Hypothalamus (tissue), 51 donors: ENCODE measurements around the gene DCAF6.
A peak's percentile ranks its signal among the peaks of the same experiment; 100 is the strongest.
"Not testable (repeated sequence)": the region's sequence is repeated elsewhere in the genome, so short reads cannot be mapped to it uniquely, and the experiment has no call there.

Source experiments
- DNase-seq, 51 donors: peaks; one replicate each; lab custom pipeline; 2025; lab: John Stamatoyannopoulos, UW

DCAF6 gene

DNA sequence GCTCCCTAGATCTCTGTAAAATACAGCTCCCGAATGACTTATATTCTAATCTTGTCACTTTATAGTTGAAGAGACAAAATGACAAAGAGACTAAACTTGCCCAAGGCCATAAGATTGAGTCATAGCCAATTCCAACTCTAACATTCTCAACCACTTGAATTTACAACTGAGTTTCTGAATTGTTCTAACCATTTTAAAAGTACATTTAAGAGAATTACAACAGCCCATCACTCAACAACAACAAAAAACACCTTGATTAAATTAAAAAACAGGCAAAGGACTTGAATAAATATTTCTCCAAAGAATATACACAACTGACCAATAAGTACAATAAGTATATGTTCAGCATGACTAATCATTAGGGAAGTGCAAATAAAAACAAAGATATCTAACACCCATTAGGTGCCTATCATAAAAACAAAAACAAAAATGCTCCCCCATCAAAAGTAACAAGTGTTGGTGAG, 13.8 kb upstream of the DCAF6 start:
- DNase-seq, result no peak

DNA sequence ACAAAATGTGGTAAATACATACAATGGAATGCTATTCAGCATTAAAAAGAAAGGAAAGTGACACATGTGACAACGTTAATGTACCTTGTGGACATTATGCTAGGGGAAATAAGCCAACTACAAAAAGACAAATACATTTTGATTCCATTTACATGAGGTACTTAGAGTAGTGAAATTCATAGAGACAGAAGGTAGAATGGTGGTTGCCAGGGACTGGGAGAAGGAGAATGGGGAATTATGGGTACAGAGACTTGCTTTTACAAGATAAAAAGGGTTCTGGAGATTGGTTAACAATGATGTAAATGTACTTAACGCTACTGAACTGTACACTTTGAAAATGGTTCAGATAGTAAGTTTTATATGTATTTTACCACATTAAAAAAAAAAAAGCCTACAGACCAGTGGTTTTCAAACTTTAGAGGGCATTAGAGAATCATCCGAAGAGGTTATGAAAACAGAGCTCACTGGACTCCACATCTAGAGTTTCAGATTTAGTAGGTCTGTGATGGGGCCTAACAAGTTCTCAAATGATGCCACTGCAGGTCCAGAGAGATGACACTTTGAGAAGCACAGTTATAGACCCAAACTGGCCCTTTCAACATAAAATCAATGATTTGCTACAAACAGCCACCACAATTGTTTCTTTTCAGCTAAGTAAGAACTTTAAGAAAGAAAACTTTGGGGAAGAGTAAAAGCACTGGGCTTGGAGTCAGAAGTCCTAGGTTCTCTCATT, 13.0 kb upstream of the DCAF6 start:
- DNase-seq, result no peak

DNA sequence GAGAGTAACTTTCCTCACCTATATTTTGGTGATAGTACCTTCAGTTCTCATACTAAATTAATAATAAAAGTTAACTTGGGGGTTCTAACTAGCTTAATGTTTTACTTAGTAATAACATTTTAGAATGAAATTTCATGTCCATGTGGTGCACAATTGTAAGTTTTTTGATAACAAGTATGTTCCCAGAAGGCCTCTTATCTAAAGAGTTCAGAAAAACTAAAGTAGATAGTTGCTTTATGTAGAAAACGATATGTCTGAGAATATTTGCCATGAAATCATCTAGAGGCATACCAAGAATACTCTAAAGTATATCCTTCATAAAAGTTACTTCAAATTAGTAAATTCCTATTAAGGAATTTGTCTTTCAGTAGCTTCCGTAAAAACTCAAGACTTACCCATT, 12.4 kb upstream of the DCAF6 start:
- DNase-seq, result no peak

DNA sequence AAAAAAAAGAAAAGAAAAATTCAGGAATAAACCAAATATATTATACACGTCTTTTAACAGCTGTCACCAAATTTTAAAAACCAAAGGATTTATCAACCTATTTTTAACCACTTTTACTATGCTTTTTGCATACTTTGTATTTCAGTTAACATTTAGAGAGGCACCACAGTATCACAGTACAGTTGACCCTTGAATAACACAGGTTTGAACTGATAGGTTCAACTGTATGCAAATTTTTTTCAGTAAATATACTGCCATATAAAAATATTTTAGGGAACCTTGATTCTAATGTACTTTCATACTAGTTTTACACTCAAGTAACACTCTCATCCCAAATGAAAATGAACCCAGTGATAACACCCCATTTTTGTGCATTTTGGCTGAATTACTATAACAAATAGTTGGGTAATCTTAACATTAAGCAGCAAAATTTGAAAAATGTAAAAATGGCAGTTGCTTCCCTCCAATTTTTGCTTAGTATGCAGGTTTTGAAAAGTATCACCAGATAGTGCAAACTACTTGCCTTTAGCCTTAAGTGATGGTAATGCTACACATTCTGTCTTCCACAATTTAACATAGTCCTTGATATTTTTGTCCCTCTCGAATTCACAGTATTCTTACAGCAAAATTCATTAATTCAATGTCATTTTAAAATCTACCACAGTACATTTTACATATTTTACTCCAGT, 11.8 kb upstream of the DCAF6 start:
- DNase-seq, result no peak

DNA sequence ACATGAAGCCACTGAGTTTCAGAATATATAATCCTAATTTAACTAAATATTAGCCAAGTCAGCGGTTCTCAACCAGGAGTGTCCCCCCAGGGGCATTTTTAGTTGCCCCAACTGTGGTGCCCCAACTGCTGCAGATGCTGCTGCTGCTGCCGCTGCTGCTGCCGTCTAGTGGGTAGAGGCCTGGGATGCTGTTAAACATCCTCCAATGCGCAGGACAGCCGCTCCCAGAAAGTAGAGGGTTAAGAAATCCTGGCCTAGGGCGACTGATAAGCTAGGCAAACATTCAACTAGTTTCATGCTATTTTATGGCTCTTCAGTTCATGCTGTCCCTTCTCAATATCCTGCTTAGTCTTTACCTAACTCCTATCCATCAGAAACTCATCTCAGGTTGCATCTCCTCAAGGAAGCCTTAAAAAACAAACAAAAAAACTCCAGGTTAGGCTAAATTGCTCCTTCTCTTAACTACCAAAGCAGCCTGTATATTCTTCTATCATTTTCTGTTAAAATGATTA, 9.9 kb upstream of the DCAF6 start:
- no peak for DNase-seq

DNA sequence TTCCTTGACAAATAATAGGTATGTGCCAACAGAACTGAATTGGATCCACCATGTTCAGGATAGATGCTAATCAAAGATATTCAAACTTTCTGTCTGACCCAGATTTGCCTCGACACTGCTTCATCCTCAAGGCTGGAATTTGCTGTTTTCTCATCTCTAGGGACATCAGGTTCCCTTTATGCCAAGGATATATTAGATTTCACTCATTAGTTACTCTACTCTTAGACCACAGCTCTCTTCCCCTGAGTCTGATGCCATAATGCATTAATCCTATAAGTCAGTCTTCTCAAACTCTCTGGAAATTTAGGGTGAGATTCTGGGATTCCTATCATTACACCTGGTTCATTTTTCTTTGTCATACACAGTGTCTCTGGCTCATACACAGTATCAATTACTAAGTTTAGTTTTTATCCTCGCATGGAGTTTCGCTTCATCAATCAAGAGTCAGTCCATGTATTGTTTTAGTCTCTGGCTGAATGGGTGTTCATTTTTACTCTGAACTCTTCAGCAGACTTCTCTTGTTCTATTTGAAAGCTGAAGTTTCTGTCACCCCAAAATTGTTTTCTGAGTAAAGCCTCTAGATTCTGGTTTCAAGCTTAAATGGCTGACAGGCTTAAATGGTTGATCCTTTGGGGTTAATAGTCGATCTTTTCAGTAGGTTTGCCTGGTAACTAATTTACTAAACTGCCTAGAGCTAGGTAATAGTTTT, 9.3 kb upstream of the DCAF6 start:
- no peak for DNase-seq

DNA sequence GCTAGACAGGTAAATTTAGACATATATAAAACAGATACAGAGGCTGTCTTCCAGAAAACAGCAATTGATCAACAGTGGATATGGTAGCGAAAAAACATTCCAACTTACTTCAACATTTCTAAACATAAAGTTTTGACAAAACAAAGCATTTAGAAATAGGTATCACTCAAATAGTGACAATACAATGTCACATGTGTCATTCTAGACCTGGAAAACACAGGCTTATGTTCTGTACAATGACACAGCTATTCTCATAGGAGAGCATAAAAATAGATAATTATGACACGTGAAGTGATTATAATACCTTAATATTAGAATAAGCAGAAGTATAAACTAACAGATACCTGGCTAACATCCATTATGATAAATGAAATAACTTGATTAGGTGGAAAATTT, 8.0 kb upstream of the DCAF6 start:
- DNase-seq, result no peak

DNA sequence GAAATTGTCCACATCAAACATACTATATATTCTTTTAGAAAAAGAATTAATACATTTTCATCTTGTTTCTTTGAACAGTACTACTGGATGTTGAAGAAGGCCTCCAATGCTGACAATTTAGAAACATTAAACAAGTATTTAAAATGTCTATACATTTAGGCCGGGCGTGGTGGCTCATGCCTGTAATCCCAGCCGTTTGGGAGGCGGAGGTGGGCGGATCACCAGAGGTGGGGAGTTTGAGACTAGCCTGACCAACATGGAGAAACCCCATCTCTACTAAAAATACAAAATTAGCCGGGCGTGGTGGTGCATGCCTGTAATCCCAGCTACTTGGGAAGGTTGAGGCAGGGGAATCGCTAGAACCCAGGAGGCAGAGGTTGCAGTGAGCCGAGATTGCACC, 7.6 kb upstream of the DCAF6 start:
- DNase-seq, result not testable (repeated sequence)

DNA sequence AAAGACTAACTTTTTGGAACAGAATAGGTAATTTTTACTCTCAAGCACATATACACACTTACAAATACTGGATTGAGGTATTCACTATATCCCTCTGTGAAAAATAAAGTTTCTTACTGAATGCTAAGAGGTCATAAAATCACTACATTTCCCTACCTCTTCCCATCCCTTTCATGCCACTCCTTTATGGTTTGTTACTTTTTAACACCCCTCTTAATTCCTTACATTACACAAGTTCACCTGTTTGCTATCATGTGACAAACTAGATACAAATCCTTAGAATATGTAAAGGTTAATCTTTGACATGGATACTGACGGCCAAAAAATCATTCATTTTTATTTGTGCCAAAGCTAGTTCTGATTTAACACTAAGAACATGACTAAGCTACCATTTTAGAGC, 6.8 kb upstream of the DCAF6 start:
- DNase-seq, result no peak

DNA sequence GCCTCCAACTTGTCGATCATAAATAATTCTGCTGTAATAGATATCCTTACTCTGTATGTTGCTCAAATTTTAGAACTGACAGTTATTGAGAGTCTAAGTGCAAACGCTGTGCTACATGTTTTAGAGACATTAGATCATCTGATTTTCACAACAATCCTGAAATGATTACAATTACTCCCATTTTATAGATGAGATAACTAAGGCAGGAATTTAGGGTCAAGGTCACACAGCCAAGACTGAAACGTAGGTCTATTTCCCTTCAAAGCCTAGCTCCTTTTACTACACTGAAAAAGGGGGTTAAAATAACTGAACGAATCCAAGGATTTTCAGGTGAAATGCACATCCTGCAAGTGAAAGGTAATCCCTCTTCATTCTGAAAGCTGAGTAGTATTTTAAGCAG, 2.7 kb upstream of the DCAF6 start:
- no peak for DNase-seq

DNA sequence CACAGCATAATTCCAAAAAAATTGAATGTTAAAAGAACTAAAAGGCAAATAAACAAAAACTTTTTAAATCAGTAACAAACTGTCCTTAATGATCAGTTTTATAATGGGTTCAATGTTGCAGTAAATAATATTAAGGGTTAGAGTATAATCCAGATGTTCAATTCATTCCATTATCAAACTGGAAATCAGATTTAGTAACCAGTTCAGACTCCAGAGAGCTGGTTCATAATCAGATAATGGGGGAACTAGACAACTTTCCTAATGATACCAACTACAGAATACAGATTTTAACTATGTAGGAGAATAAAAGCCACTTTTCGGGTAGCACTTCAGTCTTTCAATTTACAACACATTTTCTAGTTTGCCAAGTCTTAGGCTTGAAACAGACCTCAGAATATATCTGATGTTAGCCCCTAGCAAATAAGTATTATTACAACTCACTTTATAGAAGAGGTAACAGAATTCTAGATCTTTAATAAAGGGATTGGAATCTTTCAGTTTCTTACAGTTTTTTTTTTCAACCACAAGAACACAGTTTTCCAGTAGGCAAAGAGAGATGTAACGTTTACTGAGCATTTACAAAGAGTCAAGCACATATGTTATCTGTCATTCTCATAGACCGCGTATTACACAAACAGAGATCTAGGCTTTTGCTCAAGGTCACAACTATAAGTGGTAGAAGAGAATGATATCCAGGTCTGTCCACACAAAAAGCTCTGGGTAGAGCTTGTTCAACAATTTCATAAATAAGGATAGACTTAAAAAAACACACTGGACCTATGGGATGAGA, 1.9 kb upstream of the DCAF6 start:
- no peak for DNase-seq

DNA sequence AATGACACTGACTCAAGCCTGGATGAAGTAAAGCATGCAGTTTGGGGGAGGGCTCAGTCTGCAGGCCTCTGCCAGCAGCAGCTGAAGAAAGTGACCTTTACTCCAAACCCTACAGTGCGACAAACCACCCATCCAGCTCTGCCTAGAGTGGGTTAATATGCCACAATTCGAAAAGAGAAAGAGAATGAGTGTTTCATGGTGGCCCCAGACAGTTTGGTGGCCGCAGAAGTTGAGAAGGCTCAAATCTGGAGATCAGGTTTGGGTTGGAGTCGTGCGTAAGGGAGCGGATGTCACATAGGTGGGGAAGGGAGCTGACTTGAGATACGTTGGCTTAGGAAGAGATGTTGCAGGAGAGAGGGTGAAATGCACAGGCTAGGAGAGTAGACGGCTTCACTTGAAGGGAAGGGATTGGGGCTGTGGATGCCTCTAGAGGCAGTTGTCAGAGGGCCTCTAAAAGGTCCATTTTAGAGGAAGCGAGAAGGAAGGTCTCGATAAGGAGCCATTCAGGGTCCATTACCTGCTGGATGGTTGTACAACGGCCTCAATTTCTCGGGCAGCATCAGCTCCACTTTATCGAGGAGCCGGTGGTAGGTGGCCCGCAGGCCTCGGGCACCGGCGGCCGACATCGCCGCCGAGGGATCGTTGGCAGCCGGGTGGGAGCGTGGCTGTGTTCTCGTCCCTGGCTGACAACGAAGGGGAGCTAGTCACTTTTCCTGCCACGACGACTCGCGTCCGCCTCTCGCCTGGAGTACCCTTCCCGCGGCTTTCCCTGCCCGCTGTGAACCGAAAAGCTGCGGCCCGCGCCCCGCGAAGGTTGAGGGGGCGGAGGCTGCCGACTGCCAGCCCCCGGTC, 1.0 kb upstream of the DCAF6 start:
- peak in 12 of 51 donors; percentile 1 to 75 (median 30) for DNase-seq

DNA sequence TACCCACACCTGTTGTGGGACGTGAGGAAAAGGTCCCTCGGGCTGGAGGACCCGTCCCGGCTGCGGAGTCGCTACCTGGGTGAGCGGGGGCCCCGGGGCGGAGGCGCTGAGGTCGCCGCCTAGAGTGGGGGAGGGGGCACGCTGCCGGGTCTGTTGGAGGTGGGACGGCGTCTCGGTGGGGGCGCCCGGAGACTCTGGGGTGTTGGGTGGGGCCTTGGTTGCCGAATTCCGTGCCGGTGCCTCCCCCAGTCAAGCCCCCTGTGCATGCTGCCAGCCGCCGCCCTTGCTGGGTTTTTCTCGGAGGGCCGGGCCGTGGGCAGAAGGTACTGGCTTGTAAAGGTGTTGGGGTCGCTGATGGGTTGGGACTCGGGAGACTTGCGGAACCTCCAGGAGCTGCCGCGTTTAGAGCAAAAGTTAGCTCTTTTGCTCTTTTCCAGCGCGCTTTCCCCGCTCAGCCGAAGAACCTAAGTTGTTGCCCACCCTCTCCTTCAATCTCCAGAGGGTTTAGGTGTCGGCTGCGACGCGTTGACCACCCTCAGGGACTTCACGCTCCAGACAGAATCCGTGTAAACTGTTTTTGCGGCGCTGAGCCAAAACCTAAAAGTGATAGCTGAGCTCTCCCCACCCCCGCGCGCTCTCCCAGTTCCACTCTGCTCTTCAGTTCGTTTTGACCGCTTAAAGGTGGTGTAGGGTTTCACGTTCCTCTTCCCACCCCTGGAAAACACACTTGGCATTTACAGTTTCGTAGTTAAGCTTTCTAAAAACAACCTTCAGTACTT, 636 bp downstream of the DCAF6 start, which contains the start of gene MPC2:
Gene MPC2, minus strand, starts transcription at position 143 of the 779 bp plus-strand sequence. CDS start 1,231 bp downstream, outside the sequence.
- DNase-seq, result peak in 42 of 51 donors; percentile 10 to 70 (median 40)

DNA sequence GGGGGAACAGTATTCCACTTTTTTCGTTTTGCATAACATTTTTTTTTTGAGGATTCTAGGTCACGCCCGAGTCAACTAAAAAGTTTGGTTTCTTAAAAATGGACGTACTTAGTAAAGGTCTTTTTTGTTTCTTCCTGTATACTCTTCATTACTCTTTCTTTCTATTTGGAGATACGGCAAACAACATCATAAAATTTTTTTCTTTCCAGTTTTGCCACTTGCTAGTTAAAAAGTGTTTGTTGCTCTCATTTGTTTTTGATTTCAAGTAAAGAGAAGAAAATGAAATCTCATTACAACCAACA, 1.2 kb downstream of the DCAF6 start:
- DNase-seq, result no peak

DNA sequence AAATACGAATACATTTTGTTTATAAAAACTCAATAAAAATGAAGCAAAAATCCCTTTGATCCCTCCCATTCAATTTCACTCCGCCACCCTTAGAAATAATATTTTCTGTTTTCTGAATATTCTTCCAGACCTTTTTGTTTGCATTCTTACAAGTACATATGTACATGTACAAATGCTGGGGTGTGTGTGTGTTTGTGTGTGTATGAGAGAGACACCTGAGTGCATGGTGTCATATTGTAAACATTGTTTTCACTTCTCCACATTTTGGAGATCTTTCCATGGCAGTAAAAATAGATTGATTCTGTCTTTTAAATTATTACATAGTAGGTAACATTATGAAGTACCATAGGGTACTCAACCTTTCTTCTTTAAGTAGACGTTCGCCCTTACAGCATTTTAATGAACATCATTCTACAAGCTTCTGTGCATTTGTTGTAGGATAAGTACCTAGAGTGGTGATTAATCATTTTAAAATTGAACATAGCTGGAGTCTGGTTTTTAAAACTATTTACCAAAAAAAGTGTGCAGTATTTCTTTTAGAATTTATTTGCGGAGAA, 1.7 kb downstream of the DCAF6 start:
- no peak for DNase-seq

DNA sequence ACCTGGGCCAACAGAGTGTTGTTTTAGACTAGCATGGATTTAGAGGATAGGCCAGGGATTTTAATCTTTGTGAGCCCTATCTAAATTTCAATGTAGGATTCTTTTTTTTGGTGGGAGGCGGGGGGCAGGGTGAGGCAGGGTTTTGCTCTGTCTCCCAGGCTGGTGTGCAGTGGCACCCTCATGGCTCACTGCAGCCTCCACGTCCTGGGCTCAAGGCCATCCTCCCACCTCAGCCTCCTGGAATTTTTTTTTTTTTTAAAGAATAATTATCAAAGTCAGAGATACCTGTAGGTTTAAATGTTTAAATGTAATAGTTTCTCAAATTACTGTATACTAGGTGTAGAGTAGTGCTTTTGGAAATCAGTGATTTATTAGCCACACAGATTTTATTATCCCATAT, 3.8 kb downstream of the DCAF6 start:
- DNase-seq, result no peak

DNA sequence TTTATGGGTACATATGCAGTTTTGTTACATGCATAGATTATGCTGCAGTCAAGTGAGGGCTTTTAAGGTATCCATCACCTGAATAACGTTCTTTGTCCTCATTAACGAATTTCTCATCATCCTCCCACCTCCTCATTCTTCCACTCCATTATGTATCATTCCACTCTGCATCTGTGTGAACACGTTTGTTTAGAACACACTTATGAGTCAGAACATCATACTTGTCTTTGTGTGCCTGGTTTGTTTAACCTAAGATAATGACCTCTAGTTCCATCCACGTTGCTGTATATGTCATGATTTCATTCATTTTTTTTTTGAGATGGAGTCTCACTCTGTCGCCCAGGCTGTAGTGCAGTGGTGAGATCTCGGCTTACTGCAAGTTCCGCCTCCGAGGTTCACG, 7.1 kb downstream of the DCAF6 start:
- no peak for DNase-seq

DNA sequence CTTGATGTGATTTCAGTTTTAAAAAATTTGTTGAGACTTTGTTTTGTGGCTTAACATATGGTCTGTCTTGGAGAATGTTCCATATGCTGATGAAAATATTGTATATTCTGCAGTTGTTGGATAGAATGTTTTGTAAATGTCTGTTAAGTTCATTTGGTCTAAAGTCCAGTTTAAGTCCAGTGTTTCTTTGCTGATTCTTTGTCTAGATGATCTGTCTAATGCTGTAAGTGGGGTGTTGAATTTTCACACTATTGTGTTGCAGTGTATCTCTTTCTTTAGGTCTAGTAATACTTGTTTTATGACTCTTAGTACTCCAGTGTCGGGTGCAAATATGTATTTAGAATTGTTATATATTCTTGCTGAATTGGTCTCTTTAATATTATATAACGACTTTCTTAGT, 11.2 kb downstream of the DCAF6 start:
- no peak for DNase-seq

DNA sequence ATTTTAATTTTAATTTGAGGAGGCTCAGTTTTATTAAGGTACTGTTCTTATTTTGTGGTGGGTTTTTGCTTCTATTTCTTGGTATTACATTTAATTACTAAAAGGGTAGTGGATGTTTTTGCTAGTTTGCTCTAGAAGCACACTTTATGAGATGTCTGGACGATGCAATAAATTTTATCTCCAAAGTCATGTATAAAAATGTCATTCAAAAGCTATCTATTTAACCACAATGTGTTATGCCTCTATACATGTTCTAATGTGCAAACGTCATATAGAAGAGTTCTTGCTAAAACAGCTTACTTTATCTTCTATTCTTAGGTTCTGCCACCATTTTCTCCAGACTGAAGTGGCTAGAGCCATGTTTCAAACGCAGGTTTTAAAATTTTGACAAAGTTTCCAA, 13.3 kb downstream of the DCAF6 start:
- no peak for DNase-seq
